COLO668 (cell line): ENCODE measurements around the gene RAB23.

Source experiments
- DNase-seq: peaks from one replicate; lab custom pipeline; 2025; ENCODE audit not compliant: unreplicated experiment; lab: John Stamatoyannopoulos, UW

The RAB23 gene

GRCh38 chr6:57138026-57138425, 84.1 kb downstream of the RAB23 start:
- no peak for DNase-seq

GRCh38 chr6:57137350-57137749, 84.8 kb downstream of the RAB23 start:
- no peak for DNase-seq
